Panc1 (cell line): ENCODE data around the gene KMT2B. TPM values are rescaled to one million over a fixed set of nuclear protein-coding genes. Genes with fewer than 3 reads are reported as not detected.

Source experiments
- ATAC-seq: fragments of 200-7000 bp; cut with Tn5 transposase; 2 replicates; pipeline ENCODE4 v1.9.1; 2020; ENCODE audit warnings: mild to moderate bottlenecking, moderate library complexity
- BruUV-seq: library from RNA; stranded (reverse); fragments of 400-500 nt; replicated peaks from 2 replicates; lab custom pipeline; 2021; lab: Mats Ljungman, UMichigan
- CTCF ChIA-PET: fragments of 300-600 bp; sonication (Branson Sonifier 250); formaldehyde crosslinking; loops from one replicate; lab custom pipeline; 2022; ENCODE audit warnings: antibody characterized with exemption; lab: Charles Lee
- POLR2A ChIA-PET: fragments of 300-600 bp; sonication (Branson Sonifier 250); formaldehyde crosslinking; loops from one replicate; lab custom pipeline; 2022; ENCODE audit warnings: antibody characterized with exemption; lab: Charles Lee
- DNase-seq: peaks from one replicate; pipeline ENCODE4 v3.0.0-alpha.2; 2010; ENCODE audit warnings: low read depth, low spot score
- H3K27ac ChIP-seq: 2 replicates; pipeline ENCODE4 v1.5.1; 2011; ENCODE audit warnings: mild to moderate bottlenecking, low read length, inconsistent platforms
- H3K27me3 ChIP-seq: fragments of 200-500 bp; sonication (Bioruptor generic); 2 replicates; pipeline ENCODE4 v1.6.0; 2014; ENCODE audit warnings: low read length, inconsistent platforms; ENCODE audit not compliant: control insufficient read depth, insufficient read depth
- H3K36me3 ChIP-seq: fragments of 200-500 bp; sonication (Bioruptor generic); 2 replicates; pipeline ENCODE4 v1.5.1; 2014; ENCODE audit warnings: inconsistent platforms, mild to moderate bottlenecking, low read length, moderate library complexity; ENCODE audit not compliant: control insufficient read depth, insufficient read depth
- H3K4me1 ChIP-seq: 2 replicates; pipeline ENCODE4 v1.5.1; 2011; ENCODE audit warnings: inconsistent platforms, mild to moderate bottlenecking, low read length, moderate library complexity; ENCODE audit not compliant: control insufficient read depth, insufficient read depth
- H3K4me3 ChIP-seq, 2 experiments: 2 replicates each; pipeline ENCODE4 v1.5.1; 2011 to 2012; ENCODE audit warnings: low read depth in 2 of 2, low read length in 2 of 2, mild to moderate bottlenecking in 2 of 2, inconsistent platforms in 1 of 2, moderate library complexity in 1 of 2
- H3K9me3 ChIP-seq: fragments of 200-500 bp; sonication (Bioruptor generic); 2 replicates; pipeline ENCODE4 v1.5.1; 2014; ENCODE audit warnings: low read depth, mild to moderate bottlenecking, inconsistent platforms, low read length, moderate library complexity; ENCODE audit not compliant: control insufficient read depth, insufficient read depth
- CTCF ChIP-seq: fragments of 450-650 bp; IDR thresholded peaks from 2 replicates; pipeline ENCODE4 v1.5.1; 2017; ENCODE audit warnings: mild to moderate bottlenecking
- POLR2AphosphoS5 ChIP-seq: IDR thresholded peaks from 2 replicates; pipeline ENCODE4 v1.6.1; 2012; ENCODE audit warnings: mild to moderate bottlenecking, low read depth, low read length, moderate library complexity
- REST ChIP-seq, 2 experiments: IDR thresholded peaks; 2 replicates each; pipeline ENCODE4 v1.6.1; 2011 to 2012; ENCODE audit warnings: low read depth in 2 of 2, control low read depth in 1 of 2, low read length in 1 of 2, mild to moderate bottlenecking in 1 of 2, moderate library complexity in 1 of 2; ENCODE audit not compliant: insufficient read depth in 1 of 2
- SIN3A ChIP-seq: IDR thresholded peaks from 2 replicates; pipeline ENCODE4 v1.6.1; 2012; ENCODE audit warnings: low read depth, mild to moderate bottlenecking, low read length, moderate library complexity, borderline replicate concordance; ENCODE audit not compliant: insufficient read depth
- TCF7L2 ChIP-seq: IDR thresholded peaks from 2 replicates; pipeline ENCODE4 v1.6.1; 2011; ENCODE audit warnings: mild to moderate bottlenecking, low read depth, low read length, inconsistent platforms
- in situ Hi-C: cut with HindIII; loops from 2 replicates; pipeline ENCODE4 v1.10.0; 2016; ENCODE audit warnings: low sequenced_read_pairs, low pct_unique_long_range_greater_than_20kb
- intact Hi-C: fragments of 100-400 bp; cut with micrococcal nuclease; formaldehyde crosslinking; loops from one replicate; pipeline ENCODE4 v1.10.0; 2022; ENCODE audit not compliant: unreplicated experiment
- total RNA-seq: library from RNA; stranded (reverse); gene quantifications from one replicate; pipeline ENCODE4 v1.2.1, GENCODE V29; 2021; ENCODE audit not compliant: unreplicated experiment

The KMT2B gene
- total RNA-seq, 1 experiment from 2014 or later = 68.8 TPM

- POLR2A ChIA-PET = no interaction called here
- CTCF ChIA-PET = no interaction called here
These were observed 62.3 kb downstream of the KMT2B start for GRCh38 chr19:35780058-35780457.

GRCh38 chr19:35780717-35781116 is 62.9 kb downstream of the KMT2B start:
- BruUV-seq = no TSS peak
- no peak for DNase-seq

More at GRCh38 chr19:35780058-35780457, 62.3 kb downstream of the KMT2B start:
- Histone ChIP-seq H3K4me3 (no peak overlapping the region), H3K4me1 (peaks cover 7% of the 10 kb centered on the region; the same call in 1 of the 2 replicates), H3K9me3 (no peaks in the 10 kb centered on the region), H3K27me3 (no peaks in the 10 kb centered on the region), H3K36me3 (no peaks in the 10 kb centered on the region), H3K27ac (no peak overlapping the region)
- no TSS peak for BruUV-seq
- ATAC-seq (no peak), DNase-seq (no peak)
- intact Hi-C loops = no loop called here
- no peak for TF ChIP-seq POLR2AphosphoS5
- no peak for TF ChIP-seq REST (IDR thresholded peaks at IDR 0.05; ENCODE audit: insufficient read depth in 1 of 2, low read depth in 2 of 2, low read length in 1 of 2)
- TF ChIP-seq SIN3A = no peak
- TF ChIP-seq CTCF = no peak
- TF ChIP-seq TCF7L2 = no peak
- in situ Hi-C loops = no loop called here

More at GRCh38 chr19:35780717-35781116, 62.9 kb downstream of the KMT2B start:
- no peaks in the 10 kb centered on the region for H3K27me3 ChIP-seq
- no peaks in the 10 kb centered on the region for H3K9me3 ChIP-seq
- ChIA-PET CTCF (no interaction called here), POLR2A (interaction anchor here (0.6 kb wide), 1 partner anchor 12 kb away, joined by 4 read pairs; no protein-coding TSS in a partner anchor)
- in situ Hi-C loops (no loop called here), intact Hi-C loops (no loop called here)
- no peak for ATAC-seq
- TF ChIP-seq SIN3A (no peak), REST (IDR thresholded peaks at IDR 0.05; ENCODE audit: insufficient read depth in 1 of 2, low read depth in 2 of 2, low read length in 1 of 2) (no peak), TCF7L2 (no peak), CTCF (no peak), POLR2AphosphoS5 (no peak)
- H3K4me3 ChIP-seq = no peak overlapping the region
- H3K36me3 ChIP-seq = no peaks in the 10 kb centered on the region
- H3K27ac ChIP-seq = no peak overlapping the region
- H3K4me1 ChIP-seq = peaks cover 7% of the 10 kb centered on the region; the same call in 1 of the 2 replicates
